ENCODE results near the gene HEATR1. TPM values are rescaled to one million over a fixed set of nuclear protein-coding genes. Genes with fewer than 3 reads are reported as not detected.

Gene HEATR1
- total RNA-seq, 1 experiment from 2014 or later = 68.3 TPM

GRCh38 chr1:236602171-236602570, 2.1 kb downstream of the HEATR1 start:
- RAD21 ChIA-PET (ENCODE audit: low non-redundant PET in 1 of 2, low total read pairs in 2 of 2, uncharacterized antibody in 2 of 2, unreplicated experiment in 2 of 2) = interaction anchor here in 1 of 2 experiments (0.7 kb wide), 1 partner anchor 57 kb away, joined by 3 read pairs; no protein-coding TSS in a partner anchor
- Histone ChIP-seq H3K4me1 (ENCODE audit: control insufficient read depth in 1 of 2, insufficient read depth in 2 of 2, low read length in 2 of 2) (peaks cover 7 to 18% of the 10 kb centered on the region in 2 experiments; a peak in 3 of 4 replicates), H3K4me3 (replicated peaks in 1 of 2; ENCODE audit: low read depth in 1 of 2, low read length in 2 of 2) (no peak overlapping the region), H3K27ac (ENCODE audit: low read depth, low read length) (no peak overlapping the region), H3K9me3 (ENCODE audit: control insufficient read depth in 1 of 2, insufficient read depth in 1 of 2, low read depth in 1 of 2, low read length in 2 of 2) (no peaks in the 10 kb centered on the region), H3K36me3 (ENCODE audit: control insufficient read depth in 1 of 2, insufficient read depth in 2 of 2, low read length in 2 of 2) (peaks cover 12 to 14% of the 10 kb centered on the region in 2 experiments), H3K9me2 (ENCODE audit: insufficient read depth) (no peaks in the 10 kb centered on the region), H4K20me1 (ENCODE audit: insufficient read depth) (0 out of 2 replicates have a peak, but pooled peaks cover 3% of the 10 kb centered on the region), H2AFZ (ENCODE audit: low read depth, low read length, poor library complexity, severe bottlenecking) (no peak overlapping the region), H3K79me2 (ENCODE audit: insufficient read depth, low read length) (peaks cover 70% of the 10 kb centered on the region), H3K27me3 (ENCODE audit: insufficient read depth, low read length) (no peaks in the 10 kb centered on the region), H3K4me2 (ENCODE audit: low read length) (no peak overlapping the region), H3K9ac (ENCODE audit: low read length) (no peak overlapping the region)
- BruUV-seq (replicated peaks) = no TSS peak
- CTCF ChIA-PET = no interaction called here
- intact Hi-C loops (cut with micrococcal nuclease) = loop anchor here (10.0 kb wide), 1 partner anchor 497 kb away; no protein-coding TSS in a partner anchor
- TF ChIP-seq CBX3 (IDR thresholded peaks at IDR 0.05; ENCODE audit: low read depth) (no peak), CEBPB (IDR thresholded peaks at IDR 0.05; ENCODE audit: low read depth) (no peak), ATF3 (IDR thresholded peaks at IDR 0.05) (no peak), RAD21 (IDR thresholded peaks at IDR 0.05; ENCODE audit: low read depth) (no peak), ZNF274 (IDR thresholded peaks at IDR 0.05; ENCODE audit: low read depth, low read length) (no peak), ELF1 (IDR thresholded peaks at IDR 0.05; ENCODE audit: borderline replicate concordance, low read depth) (no peak), CTCF (IDR thresholded peaks at IDR 0.05 in 2 of 3, conservative IDR thresholded peaks at IDR 0.05 in 1 of 3; ENCODE audit: borderline replicate concordance in 1 of 3, insufficient read depth in 1 of 3, low read depth in 2 of 3, low read length in 2 of 3) (no peak), REST (IDR thresholded peaks at IDR 0.05; ENCODE audit: low read depth) (no peak), SRF (IDR thresholded peaks at IDR 0.05; ENCODE audit: low read depth) (no peak), JUND (IDR thresholded peaks at IDR 0.05) (no peak), YY1 (IDR thresholded peaks at IDR 0.05; ENCODE audit: extremely low read depth, insufficient replicate concordance, low read depth, low read length) (no peak), EZH2 (IDR thresholded peaks at IDR 0.05) (no peak), POLR2A (IDR thresholded peaks at IDR 0.05; ENCODE audit: borderline replicate concordance, extremely low read depth, insufficient read depth, insufficient read length) (no peak), TCF7L2 (IDR thresholded peaks at IDR 0.05; ENCODE audit: borderline replicate concordance, extremely low read depth, insufficient read depth, insufficient read length) (no peak)
- POLR2A ChIA-PET = no interaction called here
- no peak for ATAC-seq
- DNase-seq (ENCODE audit: low read depth, low spot score) = no peak

Data from HCT116 (cell line).